SK-N-SH (cell line): ENCODE data around the gene CDH16. TPM values are rescaled to one million over a fixed set of nuclear protein-coding genes. Genes with fewer than 3 reads are reported as not detected.
A peak's percentile ranks its signal among the peaks of the same experiment; 100 is the strongest.

ENCODE experiments used
- CTCF ChIA-PET: fragments of 300-600, 350-600 bp; formaldehyde crosslinking; extraction: SDS; loops from one replicate; lab custom pipeline; 2021; lab: Yijun Ruan, JAX
- POLR2A ChIA-PET: fragments of 350-600 bp; sonication (Branson Sonifier 250); formaldehyde crosslinking; extraction: SDS; loops from one replicate; lab custom pipeline; 2020; ENCODE audit warnings: antibody characterized with exemption, inconsistent platforms; lab: Yijun Ruan, JAX
- DNase-seq: peaks from one replicate; pipeline ENCODE4 v3.0.0; 2012
- H2AFZ ChIP-seq: fragments of 200-600 bp; sonication (generic); 2 replicates; pipeline ENCODE4 v1.8.1; 2016; ENCODE audit warnings: antibody characterized with exemption, mild to moderate bottlenecking, low read depth
- H3F3A ChIP-seq: fragments of 200-600 bp; sonication (generic); replicated peaks from 2 replicates; pipeline ENCODE3; 2016; ENCODE audit warnings: antibody characterized with exemption, mild to moderate bottlenecking; ENCODE audit not compliant: insufficient read depth
- H3K27ac ChIP-seq, 2 experiments: fragments of 200-500 bp in 1 of 2; fragments of 200-600 bp in 1 of 2; sonication (Bioruptor generic) in 1 of 2; sonication (generic), shearing (Covaris generic) in 1 of 2; 2 replicates each; pipeline versions ENCODE4 v1.5.1 to v1.6.1; 2014 to 2016; ENCODE audit warnings: low read depth in 2 of 2, inconsistent platforms in 1 of 2, low read length in 1 of 2, mild to moderate bottlenecking in 1 of 2, mixed read lengths in 1 of 2
- H3K27me3 ChIP-seq: fragments of 200-600 bp; sonication (generic), shearing (Covaris generic); 2 replicates; pipeline ENCODE4 v1.6.1; 2016; ENCODE audit warnings: mixed run types; ENCODE audit not compliant: insufficient read depth
- H3K36me3 ChIP-seq, 2 experiments: fragments of 200-500 bp in 1 of 2; fragments of 200-600 bp in 1 of 2; sonication (Bioruptor generic) in 1 of 2; sonication (generic) in 1 of 2; replicated peaks in 1 of 2; 2 replicates each; pipeline versions ENCODE3 to v1.5.1; 2014 to 2016; ENCODE audit warnings: low read length in 1 of 2, mild to moderate bottlenecking in 1 of 2; ENCODE audit not compliant: insufficient read depth in 2 of 2, control insufficient read depth in 1 of 2
- H3K4me1 ChIP-seq, 2 experiments: fragments of 200-500 bp in 1 of 2; fragments of 200-600 bp in 1 of 2; sonication (Bioruptor generic) in 1 of 2; sonication (generic), shearing (Covaris generic) in 1 of 2; 2 replicates each; pipeline versions ENCODE4 v1.5.1 to v1.6.1; 2014 to 2016; ENCODE audit warnings: low read depth in 1 of 2, low read length in 1 of 2, mixed run types in 1 of 2; ENCODE audit not compliant: insufficient read depth in 2 of 2, control insufficient read depth in 1 of 2
- H3K4me2 ChIP-seq: fragments of 200-600 bp; sonication (generic), shearing (Covaris generic); 2 replicates; pipeline ENCODE4 v1.6.1; 2017; ENCODE audit warnings: mixed run types
- H3K4me3 ChIP-seq, 2 experiments: fragments of 200-500 bp in 1 of 2; fragments of 200-600 bp in 1 of 2; sonication (Bioruptor generic) in 1 of 2; sonication (generic), shearing (Covaris generic) in 1 of 2; 2 replicates each; pipeline versions ENCODE4 v1.5.1 to v1.8.1; 2014 to 2016; ENCODE audit warnings: low read depth in 2 of 2, inconsistent platforms in 1 of 2, low read length in 1 of 2, mild to moderate bottlenecking in 1 of 2, mixed read lengths in 1 of 2, moderate library complexity in 1 of 2
- H3K79me2 ChIP-seq: fragments of 200-600 bp; sonication (generic); 2 replicates; pipeline ENCODE4 v1.8.1; 2017; ENCODE audit warnings: mild to moderate bottlenecking; ENCODE audit not compliant: insufficient read depth
- H3K9ac ChIP-seq: fragments of 200-600 bp; sonication (generic); 2 replicates; pipeline ENCODE4 v1.6.1; 2017; ENCODE audit warnings: mixed run types
- H3K9me2 ChIP-seq: fragments of 200-600 bp; sonication (generic); 2 replicates; pipeline ENCODE4 v1.6.1; 2017; ENCODE audit warnings: mixed run types
- H3K9me3 ChIP-seq: fragments of 200-600 bp; sonication (generic); 2 replicates; pipeline ENCODE4 v1.6.1; 2017; ENCODE audit warnings: mixed run types, mild to moderate bottlenecking, moderate library complexity
- H4K20me1 ChIP-seq: fragments of 200-600 bp; sonication (generic); 2 replicates; pipeline ENCODE4 v1.6.1; 2017; ENCODE audit warnings: mild to moderate bottlenecking, mixed run types; ENCODE audit not compliant: insufficient read depth
- EP300 ChIP-seq, 2 experiments: IDR thresholded peaks; 2 replicates each; pipeline versions ENCODE4 v1.4.0 to v1.6.1; 2012; ENCODE audit warnings: borderline replicate concordance in 1 of 2, low read depth in 1 of 2, low read length in 1 of 2
- EZH2phosphoT487 ChIP-seq: fragments of 200-600 bp; sonication (generic); IDR thresholded peaks from 2 replicates; pipeline ENCODE4 v1.6.1; 2017; ENCODE audit warnings: low read depth, mixed run types, mild to moderate bottlenecking, antibody characterized with exemption, moderate library complexity, borderline replicate concordance
- FOSL2 ChIP-seq: IDR thresholded peaks from 2 replicates; pipeline ENCODE4 v1.4.0; 2012; ENCODE audit warnings: low read depth, mild to moderate bottlenecking, moderate library complexity, borderline replicate concordance
- GATA2 ChIP-seq: sonication (generic); formaldehyde crosslinking; IDR thresholded peaks from 2 replicates; pipeline ENCODE4 v1.5.0; 2020; ENCODE audit warnings: mild to moderate bottlenecking, missing genetic modification reagents
- JUND ChIP-seq: IDR thresholded peaks from 2 replicates; pipeline ENCODE4 v1.4.0; 2012
- MEF2A ChIP-seq: IDR thresholded peaks from 2 replicates; pipeline ENCODE4 v1.4.0; 2012; ENCODE audit warnings: low read depth, borderline replicate concordance
- MXI1 ChIP-seq: IDR thresholded peaks from 2 replicates; pipeline ENCODE4 v1.6.1; 2012; ENCODE audit warnings: mild to moderate bottlenecking, low read depth, low read length, improper control_type of control experiment
- RCOR1 ChIP-seq: fragments of 150-350 bp; IDR thresholded peaks from 2 replicates; pipeline ENCODE4 v1.6.1; 2017; ENCODE audit warnings: antibody characterized with exemption, low read length
- RFX5 ChIP-seq: IDR thresholded peaks from 2 replicates; pipeline ENCODE4 v1.6.1; 2012; ENCODE audit warnings: mild to moderate bottlenecking, improper control_type of control experiment, low read length
- SMC3 ChIP-seq: IDR thresholded peaks from 2 replicates; pipeline ENCODE4 v1.6.1; 2012; ENCODE audit warnings: low read depth, low read length, improper control_type of control experiment
- WGBS: methylation state at CpG from one replicate; pipeline ENCODE4 v1.1.6; 2017; ENCODE audit warnings: low lambda C conversion rate; 5-methylcytosine and 5-hydroxymethylcytosine counted together
- polyA plus RNA-seq, 3 experiments: library from polyadenylated mRNA; depleted of rRNA; stranded (reverse); fragments of >200 nt; gene quantifications; 2 replicates each; pipeline ENCODE4 v1.2.3, GENCODE V29; 2012
- TF ChIP-seq, protein P1 (sequence below): IDR thresholded peaks from 2 replicates; pipeline ENCODE4 v1.4.0; 2012; ENCODE audit warnings: low read depth, borderline replicate concordance
- TF ChIP-seq, protein P2 (sequence below): IDR thresholded peaks from 2 replicates; pipeline ENCODE4 v1.6.1; 2012; ENCODE audit warnings: mild to moderate bottlenecking, low read depth, low read length, moderate library complexity
- TF ChIP-seq, protein P3 (sequence below): IDR thresholded peaks from 2 replicates; pipeline ENCODE4; 2012
- TF ChIP-seq, protein P4 (sequence below): fragments of 200-600 bp; sonication (generic); IDR thresholded peaks from 2 replicates; pipeline ENCODE4 v1.6.1; 2017; ENCODE audit warnings: antibody characterized with exemption, mild to moderate bottlenecking, moderate library complexity

CDH16 gene
- polyA plus RNA-seq, 1 of the 3 experiments (the other 2 are of a cell fraction): not detected

DNA sequence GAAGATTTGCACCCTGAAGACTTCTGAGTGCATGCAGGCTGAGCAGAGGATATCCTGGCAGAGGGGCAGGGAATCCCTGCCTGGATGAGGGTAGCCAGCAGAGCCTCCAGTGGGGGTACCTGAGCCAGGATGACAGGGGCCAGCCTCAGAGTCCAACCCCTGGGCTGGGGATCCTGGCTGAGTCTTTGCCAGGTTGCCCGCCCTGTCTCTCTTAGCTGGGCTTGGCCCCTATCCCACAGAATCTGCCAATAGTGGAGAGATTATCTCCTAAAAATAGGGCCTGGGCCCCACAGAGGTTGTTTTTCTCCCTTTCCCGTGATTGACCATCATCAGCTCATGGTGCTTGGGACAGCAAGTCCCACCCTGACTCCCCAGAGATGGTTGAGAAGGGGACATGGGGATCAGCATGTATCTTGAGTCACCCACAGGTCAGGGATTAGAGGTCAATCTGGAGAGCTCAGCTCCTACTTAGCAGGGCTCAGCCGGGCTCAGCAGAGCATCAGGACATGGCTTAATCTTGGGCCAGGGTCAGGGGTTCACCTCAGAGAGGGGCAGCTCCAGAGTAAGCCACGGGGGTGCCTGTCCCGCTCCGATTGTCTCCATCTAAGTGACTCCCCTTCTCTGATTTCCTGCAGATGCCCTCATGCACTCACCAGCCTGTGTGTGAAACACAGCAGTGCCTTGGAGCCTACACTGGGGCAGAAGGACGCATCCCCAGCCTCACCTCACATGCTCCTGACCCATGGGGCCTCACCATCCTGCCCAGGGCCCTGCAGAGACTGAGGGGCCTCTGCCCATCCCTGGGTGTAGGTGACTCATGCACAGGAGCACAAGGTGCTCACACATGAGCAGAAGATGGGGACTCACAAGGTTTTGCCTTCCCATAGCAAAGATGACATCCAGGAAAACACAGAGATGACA, 11.5 kb downstream of the CDH16 start:
- Histone ChIP-seq H3K9me2 (no peaks in the 10 kb centered on the region), H3K79me2 (no peaks in the 10 kb centered on the region), H3K36me3 (no peaks in the 10 kb centered on the region), H3K27ac (no peak overlapping the region), H3K9ac (no peak overlapping the region), H3K27me3 (no peaks in the 10 kb centered on the region), H3K4me3 (no peak overlapping the region), H3K4me1 (no peaks in the 10 kb centered on the region; a peak in 1 of 4 replicates), H3K9me3 (no peaks in the 10 kb centered on the region), H2AFZ (no peak overlapping the region), H4K20me1 (no peaks in the 10 kb centered on the region), H3F3A (no peaks in the 10 kb centered on the region), H3K4me2 (no peak overlapping the region)
- POLR2A ChIA-PET: no interaction called here
- WGBS: 58% methylated on average over 5 of the region's 7 CpGs
- peak; percentile 7 for DNase-seq
- TF ChIP-seq RFX5: no peak
- no peak for TF ChIP-seq RCOR1
- TF ChIP-seq JUND: no peak
- no peak for TF ChIP-seq FOSL2
- no peak for TF ChIP-seq MEF2A
- CTCF ChIA-PET: interaction anchor here (0.8 to 4.9 kb wide), 4 partner anchors 11 to 76 kb away, joined by 3 to 41 read pairs (median 3); partner anchors contain the start of genes CDH16 and NAE1

DNA sequence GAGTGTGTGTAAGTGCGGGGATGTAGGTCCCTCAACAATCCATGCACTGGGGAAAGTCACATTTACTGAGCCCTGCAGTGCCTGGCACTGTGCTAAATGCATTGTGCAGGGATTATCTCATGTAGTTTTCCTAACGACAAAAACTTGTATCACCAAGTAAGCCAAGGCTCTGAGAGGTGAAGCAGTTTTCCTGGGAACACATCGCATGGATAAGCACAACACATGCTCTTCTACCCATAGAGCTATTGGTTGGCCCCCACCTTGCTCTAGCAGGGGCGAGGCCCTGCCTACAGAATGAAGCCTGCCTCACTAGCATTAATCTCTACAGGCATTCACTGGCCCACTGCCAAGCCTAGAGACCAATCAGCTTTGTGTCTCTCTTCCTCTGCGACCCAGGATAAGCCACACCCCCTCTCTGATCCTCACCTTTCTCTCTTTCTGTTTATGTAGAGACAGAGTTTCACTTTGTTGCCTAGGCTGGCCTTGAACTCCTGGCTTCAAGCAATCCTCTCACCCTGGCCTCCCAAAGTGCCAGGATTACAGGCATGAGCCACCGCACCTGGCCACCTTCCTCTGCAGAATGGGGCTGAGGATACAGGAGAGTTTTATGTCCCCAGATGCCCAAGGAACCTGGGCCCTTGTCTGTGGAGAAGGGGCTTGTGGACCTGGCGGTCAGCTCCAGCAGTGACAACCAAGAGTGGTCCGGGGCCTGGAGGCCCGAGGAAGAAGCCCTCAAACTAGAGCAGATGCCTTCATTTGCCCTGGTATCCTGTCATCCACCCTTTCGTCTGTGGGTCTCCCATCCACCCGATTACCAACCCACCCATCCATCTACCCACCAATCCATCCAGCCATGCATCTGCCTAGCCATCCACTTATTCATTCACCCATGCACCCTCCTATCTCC, 12.8 kb downstream of the CDH16 start:
- Histone ChIP-seq H3K9me2 (no peaks in the 10 kb centered on the region), H2AFZ (no peak overlapping the region), H3K9me3 (no peaks in the 10 kb centered on the region), H3K36me3 (no peaks in the 10 kb centered on the region), H4K20me1 (no peaks in the 10 kb centered on the region), H3K79me2 (no peaks in the 10 kb centered on the region), H3K4me2 (no peak overlapping the region), H3K4me3 (no peak overlapping the region), H3F3A (no peaks in the 10 kb centered on the region), H3K27ac (no peak overlapping the region), H3K9ac (no peak overlapping the region), H3K4me1 (peaks cover 2% of the 10 kb centered on the region in 2 experiments; a peak in 2 of 4 replicates), H3K27me3 (no peaks in the 10 kb centered on the region)
- 78% methylated on average over 10 of the region's 11 CpGs for WGBS
- DNase-seq: peak; percentile 41
- ChIA-PET CTCF (interaction anchor here (0.8 to 4.9 kb wide), 6 partner anchors 10 to 249 kb away, joined by 3 to 41 read pairs (median 3); partner anchors contain the start of genes CDH16, CIAO2B and NAE1), POLR2A (no interaction called here)
- TF ChIP-seq, protein P1, sequence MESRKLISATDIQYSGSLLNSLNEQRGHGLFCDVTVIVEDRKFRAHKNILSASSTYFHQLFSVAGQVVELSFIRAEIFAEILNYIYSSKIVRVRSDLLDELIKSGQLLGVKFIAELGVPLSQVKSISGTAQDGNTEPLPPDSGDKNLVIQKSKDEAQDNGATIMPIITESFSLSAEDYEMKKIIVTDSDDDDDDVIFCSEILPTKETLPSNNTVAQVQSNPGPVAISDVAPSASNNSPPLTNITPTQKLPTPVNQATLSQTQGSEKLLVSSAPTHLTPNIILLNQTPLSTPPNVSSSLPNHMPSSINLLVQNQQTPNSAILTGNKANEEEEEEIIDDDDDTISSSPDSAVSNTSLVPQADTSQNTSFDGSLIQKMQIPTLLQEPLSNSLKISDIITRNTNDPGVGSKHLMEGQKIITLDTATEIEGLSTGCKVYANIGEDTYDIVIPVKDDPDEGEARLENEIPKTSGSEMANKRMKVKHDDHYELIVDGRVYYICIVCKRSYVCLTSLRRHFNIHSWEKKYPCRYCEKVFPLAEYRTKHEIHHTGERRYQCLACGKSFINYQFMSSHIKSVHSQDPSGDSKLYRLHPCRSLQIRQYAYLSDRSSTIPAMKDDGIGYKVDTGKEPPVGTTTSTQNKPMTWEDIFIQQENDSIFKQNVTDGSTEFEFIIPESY: no peak
- TF ChIP-seq EP300 (IDR thresholded peaks at IDR 0.05; ENCODE audit: borderline replicate concordance in 1 of 2, low read depth in 1 of 2, low read length in 1 of 2) (no peak), EZH2phosphoT487 (no peak), GATA2 (CRISPR knock-in tag) (no peak), SMC3 (no peak), MEF2A (no peak), MXI1 (no peak), RFX5 (no peak)
- TF ChIP-seq, protein P2, sequence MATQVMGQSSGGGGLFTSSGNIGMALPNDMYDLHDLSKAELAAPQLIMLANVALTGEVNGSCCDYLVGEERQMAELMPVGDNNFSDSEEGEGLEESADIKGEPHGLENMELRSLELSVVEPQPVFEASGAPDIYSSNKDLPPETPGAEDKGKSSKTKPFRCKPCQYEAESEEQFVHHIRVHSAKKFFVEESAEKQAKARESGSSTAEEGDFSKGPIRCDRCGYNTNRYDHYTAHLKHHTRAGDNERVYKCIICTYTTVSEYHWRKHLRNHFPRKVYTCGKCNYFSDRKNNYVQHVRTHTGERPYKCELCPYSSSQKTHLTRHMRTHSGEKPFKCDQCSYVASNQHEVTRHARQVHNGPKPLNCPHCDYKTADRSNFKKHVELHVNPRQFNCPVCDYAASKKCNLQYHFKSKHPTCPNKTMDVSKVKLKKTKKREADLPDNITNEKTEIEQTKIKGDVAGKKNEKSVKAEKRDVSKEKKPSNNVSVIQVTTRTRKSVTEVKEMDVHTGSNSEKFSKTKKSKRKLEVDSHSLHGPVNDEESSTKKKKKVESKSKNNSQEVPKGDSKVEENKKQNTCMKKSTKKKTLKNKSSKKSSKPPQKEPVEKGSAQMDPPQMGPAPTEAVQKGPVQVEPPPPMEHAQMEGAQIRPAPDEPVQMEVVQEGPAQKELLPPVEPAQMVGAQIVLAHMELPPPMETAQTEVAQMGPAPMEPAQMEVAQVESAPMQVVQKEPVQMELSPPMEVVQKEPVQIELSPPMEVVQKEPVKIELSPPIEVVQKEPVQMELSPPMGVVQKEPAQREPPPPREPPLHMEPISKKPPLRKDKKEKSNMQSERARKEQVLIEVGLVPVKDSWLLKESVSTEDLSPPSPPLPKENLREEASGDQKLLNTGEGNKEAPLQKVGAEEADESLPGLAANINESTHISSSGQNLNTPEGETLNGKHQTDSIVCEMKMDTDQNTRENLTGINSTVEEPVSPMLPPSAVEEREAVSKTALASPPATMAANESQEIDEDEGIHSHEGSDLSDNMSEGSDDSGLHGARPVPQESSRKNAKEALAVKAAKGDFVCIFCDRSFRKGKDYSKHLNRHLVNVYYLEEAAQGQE: no peak
- TF ChIP-seq, protein P3, sequence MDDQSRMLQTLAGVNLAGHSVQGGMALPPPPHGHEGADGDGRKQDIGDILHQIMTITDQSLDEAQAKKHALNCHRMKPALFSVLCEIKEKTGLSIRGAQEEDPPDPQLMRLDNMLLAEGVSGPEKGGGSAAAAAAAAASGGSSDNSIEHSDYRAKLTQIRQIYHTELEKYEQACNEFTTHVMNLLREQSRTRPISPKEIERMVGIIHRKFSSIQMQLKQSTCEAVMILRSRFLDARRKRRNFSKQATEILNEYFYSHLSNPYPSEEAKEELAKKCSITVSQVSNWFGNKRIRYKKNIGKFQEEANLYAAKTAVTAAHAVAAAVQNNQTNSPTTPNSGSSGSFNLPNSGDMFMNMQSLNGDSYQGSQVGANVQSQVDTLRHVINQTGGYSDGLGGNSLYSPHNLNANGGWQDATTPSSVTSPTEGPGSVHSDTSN: no peak
- TF ChIP-seq, protein P4, sequence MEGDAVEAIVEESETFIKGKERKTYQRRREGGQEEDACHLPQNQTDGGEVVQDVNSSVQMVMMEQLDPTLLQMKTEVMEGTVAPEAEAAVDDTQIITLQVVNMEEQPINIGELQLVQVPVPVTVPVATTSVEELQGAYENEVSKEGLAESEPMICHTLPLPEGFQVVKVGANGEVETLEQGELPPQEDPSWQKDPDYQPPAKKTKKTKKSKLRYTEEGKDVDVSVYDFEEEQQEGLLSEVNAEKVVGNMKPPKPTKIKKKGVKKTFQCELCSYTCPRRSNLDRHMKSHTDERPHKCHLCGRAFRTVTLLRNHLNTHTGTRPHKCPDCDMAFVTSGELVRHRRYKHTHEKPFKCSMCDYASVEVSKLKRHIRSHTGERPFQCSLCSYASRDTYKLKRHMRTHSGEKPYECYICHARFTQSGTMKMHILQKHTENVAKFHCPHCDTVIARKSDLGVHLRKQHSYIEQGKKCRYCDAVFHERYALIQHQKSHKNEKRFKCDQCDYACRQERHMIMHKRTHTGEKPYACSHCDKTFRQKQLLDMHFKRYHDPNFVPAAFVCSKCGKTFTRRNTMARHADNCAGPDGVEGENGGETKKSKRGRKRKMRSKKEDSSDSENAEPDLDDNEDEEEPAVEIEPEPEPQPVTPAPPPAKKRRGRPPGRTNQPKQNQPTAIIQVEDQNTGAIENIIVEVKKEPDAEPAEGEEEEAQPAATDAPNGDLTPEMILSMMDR: no peak
